Peyer's patch (tissue), 4 donors: ENCODE measurements around the gene JPH2. TPM values are rescaled to one million over a fixed set of nuclear protein-coding genes. Genes with fewer than 3 reads are reported as not detected.
"Not testable (repeated sequence)": the region's sequence is repeated elsewhere in the genome, so short reads cannot be mapped to it uniquely, and the experiment has no call there.

Experiments used
- DNase-seq, 3 donors: peaks; one replicate each; pipeline ENCODE4 v3.0.0-alpha.2; 2017 to 2019
- H3K27ac ChIP-seq, 4 donors: fragments of 200-600 bp; sonication (generic); one replicate each; pipeline ENCODE4 v1.5.1; 2016 to 2019
- H3K27me3 ChIP-seq, 2 donors: fragments of 200-600 bp; sonication (generic); one replicate each; pipeline ENCODE4 v1.5.1; 2019
- H3K36me3 ChIP-seq, 3 donors: fragments of 200-600 bp; sonication (generic); one replicate each; pipeline ENCODE4 v1.5.1; 2016 to 2019
- H3K4me1 ChIP-seq, 4 donors: fragments of 200-600 bp; sonication (generic); one replicate each; pipeline ENCODE4 v1.5.1; 2016 to 2019
- H3K4me3 ChIP-seq, 4 donors: fragments of 200-600 bp; sonication (generic); 1 replicate in 3 of 4; 2 replicates in 1 of 4; pipeline ENCODE4 v1.5.1; 2016 to 2019; ENCODE audit warnings: mild to moderate bottlenecking in 1 of 4
- H3K9me3 ChIP-seq, 4 donors: fragments of 200-600 bp; sonication (generic); one replicate each; pipeline ENCODE4 v1.5.1; 2016 to 2019; ENCODE audit warnings: mild to moderate bottlenecking in 1 of 4
- POLR2A ChIP-seq, 2 donors: fragments of 450-650 bp; IDR thresholded peaks; one replicate each; pipeline ENCODE4 v1.5.1; 2017; ENCODE audit warnings: antibody characterized with exemption in 2 of 2, mild to moderate bottlenecking in 2 of 2, moderate library complexity in 2 of 2
- total RNA-seq, 4 donors: library from RNA; depleted of rRNA; stranded (reverse); fragments of >200 nt; gene quantifications; one replicate each; pipeline ENCODE4 v1.1.0, GENCODE V29; 2016
- TF ChIP-seq, protein P1 (sequence below), 6 experiments: fragments of 450-650 bp in 4 of 6; fragments of 200-600 bp in 2 of 6; sonication (generic) in 1 of 6; IDR thresholded peaks; one replicate each; pipeline ENCODE4 v1.5.1; 2017 to 2019; ENCODE audit warnings: antibody characterized with exemption in 6 of 6, mild to moderate bottlenecking in 3 of 6, moderate library complexity in 1 of 6

Gene JPH2
- total RNA-seq, 4 donors from 2014 or later: 1.2 to 8.0 (median 4.2) TPM

DNA sequence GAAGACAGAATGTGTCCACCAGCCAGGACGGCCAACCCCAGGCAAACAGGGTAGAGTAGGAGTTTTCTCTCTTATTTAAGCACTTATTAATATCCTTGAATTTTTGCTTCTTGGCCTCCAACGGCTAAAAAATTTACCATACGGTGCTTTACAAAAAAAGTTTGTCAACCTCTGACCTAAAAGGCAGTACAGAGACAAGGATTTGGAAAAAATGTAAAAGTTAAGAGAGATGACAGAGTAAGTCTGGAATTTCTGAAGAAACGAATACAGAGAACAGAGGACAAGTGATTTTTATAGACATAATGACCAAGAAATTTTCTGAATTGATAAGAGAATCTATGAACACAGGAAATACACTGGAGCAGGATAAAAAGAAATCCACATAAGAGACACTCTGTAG is 13.4 kb upstream of the JPH2 start:
- TF ChIP-seq, protein P1, sequence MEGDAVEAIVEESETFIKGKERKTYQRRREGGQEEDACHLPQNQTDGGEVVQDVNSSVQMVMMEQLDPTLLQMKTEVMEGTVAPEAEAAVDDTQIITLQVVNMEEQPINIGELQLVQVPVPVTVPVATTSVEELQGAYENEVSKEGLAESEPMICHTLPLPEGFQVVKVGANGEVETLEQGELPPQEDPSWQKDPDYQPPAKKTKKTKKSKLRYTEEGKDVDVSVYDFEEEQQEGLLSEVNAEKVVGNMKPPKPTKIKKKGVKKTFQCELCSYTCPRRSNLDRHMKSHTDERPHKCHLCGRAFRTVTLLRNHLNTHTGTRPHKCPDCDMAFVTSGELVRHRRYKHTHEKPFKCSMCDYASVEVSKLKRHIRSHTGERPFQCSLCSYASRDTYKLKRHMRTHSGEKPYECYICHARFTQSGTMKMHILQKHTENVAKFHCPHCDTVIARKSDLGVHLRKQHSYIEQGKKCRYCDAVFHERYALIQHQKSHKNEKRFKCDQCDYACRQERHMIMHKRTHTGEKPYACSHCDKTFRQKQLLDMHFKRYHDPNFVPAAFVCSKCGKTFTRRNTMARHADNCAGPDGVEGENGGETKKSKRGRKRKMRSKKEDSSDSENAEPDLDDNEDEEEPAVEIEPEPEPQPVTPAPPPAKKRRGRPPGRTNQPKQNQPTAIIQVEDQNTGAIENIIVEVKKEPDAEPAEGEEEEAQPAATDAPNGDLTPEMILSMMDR (IDR thresholded peaks at IDR 0.05): no peak
- TF ChIP-seq POLR2A (IDR thresholded peaks at IDR 0.05): no peak
- H3K36me3 ChIP-seq: peaks cover 0 to 84% (median 0%) of the 10 kb centered on the region in 3 donors
- no peak overlapping the region for H3K4me3 ChIP-seq
- no peaks in the 10 kb centered on the region for H3K9me3 ChIP-seq
- peaks cover 0 to 8% (median 0%) of the 10 kb centered on the region in 4 donors for H3K4me1 ChIP-seq
- H3K27ac ChIP-seq: no peak overlapping the region
- no peaks in the 10 kb centered on the region for H3K27me3 ChIP-seq
- DNase-seq: no peak

GRCh38 chr20:44199877-44200276 is 12.9 kb upstream of the JPH2 start:
- Histone ChIP-seq H3K36me3 (peaks cover 0 to 79% (median 0%) of the 10 kb centered on the region in 3 donors), H3K27me3 (no peaks in the 10 kb centered on the region), H3K27ac (no peak overlapping the region), H3K9me3 (no peaks in the 10 kb centered on the region), H3K4me3 (no peak overlapping the region), H3K4me1 (peaks cover 0 to 7% (median 0%) of the 10 kb centered on the region in 4 donors)
- DNase-seq: no peak
- TF ChIP-seq, protein P1 (IDR thresholded peaks at IDR 0.05): no peak
- TF ChIP-seq POLR2A (IDR thresholded peaks at IDR 0.05): no peak

DNA sequence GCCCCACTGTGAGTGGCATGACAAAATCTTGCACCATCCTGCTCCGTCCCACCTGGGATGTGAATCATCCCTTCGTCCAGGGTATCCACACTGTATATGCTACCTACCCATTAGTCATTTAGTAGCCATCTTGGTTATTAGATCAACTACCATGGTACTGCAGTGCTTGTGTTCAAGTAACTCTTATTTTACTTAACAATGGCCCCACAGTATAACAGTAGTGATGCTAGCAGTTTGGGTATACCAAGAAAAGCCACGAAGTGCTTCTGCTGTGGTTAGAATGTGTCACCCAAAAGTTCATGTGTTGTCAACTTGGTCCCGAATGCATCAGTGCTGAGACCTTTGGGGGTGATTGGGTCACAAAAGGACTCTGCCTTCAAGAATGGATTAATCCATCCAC is 11.9 kb upstream of the JPH2 start:
- Histone ChIP-seq H3K27me3 (no peaks in the 10 kb centered on the region), H3K27ac (no peak overlapping the region), H3K36me3 (peaks cover 0 to 74% (median 0%) of the 10 kb centered on the region in 3 donors), H3K4me3 (no peak overlapping the region), H3K4me1 (no peaks in the 10 kb centered on the region), H3K9me3 (no peaks in the 10 kb centered on the region)
- TF ChIP-seq, protein P1 (IDR thresholded peaks at IDR 0.05): no peak
- TF ChIP-seq POLR2A (IDR thresholded peaks at IDR 0.05): no peak
- DNase-seq: no peak

DNA sequence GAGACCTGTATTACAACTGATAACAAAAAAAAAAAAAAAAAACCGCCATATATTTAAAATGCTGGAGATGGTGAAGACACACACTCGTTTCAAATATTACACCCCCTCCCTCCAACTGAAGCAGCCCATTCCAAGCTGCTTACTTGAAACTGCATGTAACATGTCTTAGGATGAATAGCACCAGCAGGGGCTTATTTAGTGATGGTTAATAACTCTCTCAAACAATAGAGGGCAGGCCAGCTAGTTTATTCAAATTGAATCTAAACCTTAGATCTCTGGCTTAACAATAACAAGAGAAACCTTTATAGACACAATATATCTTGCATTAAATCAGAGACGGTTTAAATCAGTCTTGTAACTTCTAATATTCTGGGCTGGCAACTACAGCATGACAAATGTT is 9.3 kb upstream of the JPH2 start:
- H3K4me1 ChIP-seq: no peaks in the 10 kb centered on the region
- TF ChIP-seq, protein P1 (IDR thresholded peaks at IDR 0.05): no peak
- TF ChIP-seq POLR2A (IDR thresholded peaks at IDR 0.05): no peak
- no peaks in the 10 kb centered on the region for H3K9me3 ChIP-seq
- H3K36me3 ChIP-seq: peaks cover 0 to 55% (median 0%) of the 10 kb centered on the region in 3 donors
- DNase-seq: no peak
- H3K4me3 ChIP-seq: no peak overlapping the region
- no peak overlapping the region for H3K27ac ChIP-seq
- H3K27me3 ChIP-seq: no peaks in the 10 kb centered on the region

GRCh38 chr20:44195605-44196004 is 8.6 kb upstream of the JPH2 start:
- H3K4me1 ChIP-seq: no peaks in the 10 kb centered on the region
- TF ChIP-seq, protein P1 (IDR thresholded peaks at IDR 0.05): no peak
- TF ChIP-seq POLR2A (IDR thresholded peaks at IDR 0.05): no peak
- no peaks in the 10 kb centered on the region for H3K9me3 ChIP-seq
- H3K4me3 ChIP-seq: no peak overlapping the region
- peaks cover 0 to 48% (median 0%) of the 10 kb centered on the region in 3 donors for H3K36me3 ChIP-seq
- no peak overlapping the region for H3K27ac ChIP-seq
- DNase-seq: no peak
- H3K27me3 ChIP-seq: no peaks in the 10 kb centered on the region

- peaks cover 0 to 30% (median 0%) of the 10 kb centered on the region in 3 donors for H3K36me3 ChIP-seq
- DNase-seq: no peak
- TF ChIP-seq, protein P1 (IDR thresholded peaks at IDR 0.05): no peak
- no peak for TF ChIP-seq POLR2A (IDR thresholded peaks at IDR 0.05)
Observed at GRCh38 chr20:44193801-44194200, 6.8 kb upstream of the JPH2 start.

DNA sequence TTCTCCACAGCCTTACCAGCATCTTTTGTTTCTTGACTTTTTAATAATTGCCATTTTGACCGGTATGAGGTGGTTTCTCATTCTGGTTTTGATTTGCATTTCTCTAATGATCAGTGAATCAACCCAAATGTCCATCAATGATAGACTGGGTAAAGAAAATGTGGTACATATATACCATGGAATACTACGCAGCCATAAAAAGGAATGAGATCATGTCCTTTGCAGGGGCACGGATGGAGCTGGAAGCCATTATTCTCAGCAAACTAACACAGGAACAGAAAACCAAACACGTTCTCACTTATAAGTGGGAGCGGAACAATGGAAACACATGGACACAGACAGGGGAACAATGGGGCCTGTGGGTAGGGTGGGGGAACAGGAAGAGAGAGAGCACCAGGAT is 4.7 kb upstream of the JPH2 start:
- not testable (repeated sequence) for H3K9me3 ChIP-seq, DNase-seq, H3K4me3 ChIP-seq, H3K36me3 ChIP-seq, H3K27ac ChIP-seq, H3K27me3 ChIP-seq
- peaks cover 0 to 16% (median 1%) of the 10 kb centered on the region in 4 donors for H3K4me1 ChIP-seq

More at GRCh38 chr20:44193801-44194200, 6.8 kb upstream of the JPH2 start:
- no peaks in the 10 kb centered on the region for H3K27me3 ChIP-seq
- H3K27ac ChIP-seq: no peak overlapping the region
- no peaks in the 10 kb centered on the region for H3K4me1 ChIP-seq
- no peaks in the 10 kb centered on the region for H3K9me3 ChIP-seq
- no peak overlapping the region for H3K4me3 ChIP-seq
